Stimulated activated CD8-positive, alpha-beta memory T cell treated with anti-CD3 and anti-CD28 coated beads, Interleukin-7, amount 100 ng/mL, for 1 hour (primary cell): ENCODE data around the gene STK39.

ENCODE experiments used
- DNase-seq, 2 donors: peaks; one replicate each; pipeline ENCODE4 v3.0.0-alpha.2; 2020; ENCODE audit warnings: low read depth in 2 of 2

STK39 gene

GRCh38 chr2:167932123-167932693 is 315.2 kb downstream of the STK39 start:
- DNase-seq = no peak

GRCh38 chr2:167929484-167929883 is 317.9 kb downstream of the STK39 start:
- DNase-seq = no peak

GRCh38 chr2:167928434-167928833 is 319.0 kb downstream of the STK39 start:
- no peak for DNase-seq

- no peak for DNase-seq
Measured at GRCh38 chr2:167925758-167926157, 321.6 kb downstream of the STK39 start.

- no peak for DNase-seq
Measured at GRCh38 chr2:167924556-167924955, 322.8 kb downstream of the STK39 start.

- DNase-seq = no peak
Measured at GRCh38 chr2:167916756-167917155, 330.6 kb downstream of the STK39 start.

GRCh38 chr2:167914969-167915368 is 332.4 kb downstream of the STK39 start:
- DNase-seq = no peak

GRCh38 chr2:167908786-167909185 is 338.6 kb downstream of the STK39 start:
- DNase-seq = no peak

- DNase-seq = no peak
Measured at GRCh38 chr2:167905668-167906067, 341.7 kb downstream of the STK39 start.
